GM19455 (cell line): ENCODE measurements around the gene RAD23B.
A peak's percentile ranks its signal among the peaks of the same experiment; 100 is the strongest.
"Not testable (repeated sequence)": the region's sequence is repeated elsewhere in the genome, so short reads cannot be mapped to it uniquely, and the experiment has no call there.

Experiments
- ATAC-seq: cut with Tn5 transposase; IDR thresholded peaks from one replicate; pipeline ENCODE4 v1.9.1; 2021; ENCODE audit not compliant: unreplicated experiment

Gene RAD23B

DNA sequence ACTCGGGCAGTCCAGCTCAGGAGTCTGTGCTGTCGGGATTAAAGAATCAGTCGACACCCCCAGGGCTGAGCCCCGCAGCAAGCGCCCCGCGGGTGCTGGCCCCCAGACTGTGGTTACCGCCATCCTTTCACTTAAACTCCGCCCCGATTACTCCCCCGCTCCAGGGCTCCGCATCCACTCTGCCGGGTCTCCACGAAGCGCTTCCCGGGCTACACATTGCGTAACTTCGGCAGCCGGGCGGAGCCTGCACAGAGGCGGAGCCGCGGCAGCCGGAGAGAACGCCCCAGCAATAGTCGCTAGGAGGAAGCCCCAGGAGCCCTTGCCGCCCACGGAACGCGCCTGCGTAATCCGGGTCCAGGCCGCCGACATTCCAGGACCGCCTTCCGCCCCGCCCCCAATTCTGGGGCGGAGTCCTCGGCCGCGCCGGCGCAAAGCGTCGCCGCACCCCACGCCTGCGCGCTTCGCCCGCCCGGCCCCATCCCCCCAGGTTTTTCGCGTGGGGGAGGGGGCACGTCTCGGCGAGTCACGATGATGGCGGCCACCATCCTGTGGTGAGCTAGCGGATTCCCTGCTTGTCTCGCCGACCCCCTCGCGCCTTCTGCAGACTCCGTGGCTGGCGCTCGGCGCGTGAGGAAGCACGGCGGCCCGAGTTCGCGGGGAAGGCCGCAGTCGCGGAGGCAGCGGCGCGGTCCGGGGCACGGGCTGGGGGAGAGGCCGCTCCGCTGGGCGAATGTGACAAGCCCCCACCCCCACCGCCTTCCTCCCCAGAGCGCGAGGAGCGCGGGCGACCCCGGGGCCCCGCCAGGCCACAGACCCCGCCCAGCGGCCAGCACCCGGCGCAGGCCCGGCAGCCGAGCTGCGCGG, at the start of gene RAD23B:
TSS of gene RAD23B (plus strand) at position 521 of the 864 bp plus-strand sequence. CDS start 351 bp downstream, outside the sequence.
- ATAC-seq = peak; percentile 87

DNA sequence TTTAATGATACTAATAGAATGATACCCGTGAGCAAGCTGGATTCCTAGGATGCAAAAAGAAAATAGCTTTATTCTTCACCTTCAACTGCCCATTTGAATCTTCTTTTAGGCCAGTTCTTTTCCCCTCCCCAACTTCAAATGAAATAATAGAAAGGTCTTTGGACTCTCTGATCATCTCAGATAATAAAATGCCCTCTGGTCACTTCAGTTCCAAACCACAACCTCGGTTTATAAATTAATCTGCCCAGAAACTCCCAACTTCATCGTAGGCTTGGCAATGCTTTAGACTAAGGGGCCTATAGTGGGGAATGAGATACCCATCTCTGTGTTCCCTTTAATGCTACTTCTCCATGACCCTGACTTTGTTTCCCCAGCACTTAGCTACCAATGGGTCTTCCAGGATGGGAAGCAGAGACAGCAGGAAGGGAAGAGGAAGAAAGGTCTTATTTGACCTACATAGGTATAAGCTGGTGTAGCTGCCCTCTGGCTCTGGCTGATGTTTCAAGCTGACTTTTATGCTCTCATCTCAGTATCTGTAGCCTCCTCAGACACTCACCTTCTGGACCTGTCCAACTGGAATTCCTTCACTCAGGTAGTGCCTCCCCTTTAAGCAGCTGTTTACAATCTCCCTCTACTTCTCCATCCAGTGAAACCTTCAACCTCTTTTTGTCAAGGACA, 47.2 kb upstream of the RAD23B start:
- no peak for ATAC-seq

DNA sequence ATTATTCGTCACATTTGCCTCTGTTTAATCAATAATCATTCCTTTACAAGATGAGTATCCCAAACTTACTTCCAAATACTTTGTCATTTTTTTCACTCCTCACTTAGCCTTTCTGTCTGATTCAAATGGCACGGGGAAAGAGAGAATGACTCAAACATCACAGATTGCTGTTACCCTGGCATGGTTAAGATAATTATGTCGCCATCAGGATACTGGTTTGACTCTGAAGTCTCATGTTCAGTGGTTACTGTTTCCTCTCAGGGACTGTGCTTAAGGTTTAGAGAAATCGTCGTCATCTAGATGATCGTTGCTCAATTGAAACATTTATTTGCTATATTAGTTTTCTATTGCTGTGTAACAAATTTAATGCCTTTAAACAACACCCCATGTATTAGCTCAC, 45.2 kb upstream of the RAD23B start:
- no peak for ATAC-seq

DNA sequence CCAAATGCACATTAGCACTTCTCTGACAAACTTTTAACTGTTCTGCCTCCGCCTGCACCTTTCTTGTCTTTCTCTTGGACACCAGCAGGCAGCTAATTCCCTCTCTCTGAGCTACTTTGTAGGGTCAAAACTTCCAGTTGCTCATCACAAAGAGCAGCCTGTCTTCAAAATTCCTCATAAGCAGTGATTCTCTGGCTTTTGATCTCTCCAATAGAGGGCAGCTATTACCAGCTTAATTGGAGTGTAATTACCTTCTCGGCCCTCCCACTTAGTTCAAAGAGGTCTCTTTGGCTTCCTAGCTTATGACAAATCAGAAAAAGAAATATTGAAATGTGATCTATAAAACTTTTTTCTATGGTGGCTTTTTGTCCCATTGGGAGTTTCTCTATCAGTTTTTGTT, 43.6 kb upstream of the RAD23B start:
- ATAC-seq = no peak

DNA sequence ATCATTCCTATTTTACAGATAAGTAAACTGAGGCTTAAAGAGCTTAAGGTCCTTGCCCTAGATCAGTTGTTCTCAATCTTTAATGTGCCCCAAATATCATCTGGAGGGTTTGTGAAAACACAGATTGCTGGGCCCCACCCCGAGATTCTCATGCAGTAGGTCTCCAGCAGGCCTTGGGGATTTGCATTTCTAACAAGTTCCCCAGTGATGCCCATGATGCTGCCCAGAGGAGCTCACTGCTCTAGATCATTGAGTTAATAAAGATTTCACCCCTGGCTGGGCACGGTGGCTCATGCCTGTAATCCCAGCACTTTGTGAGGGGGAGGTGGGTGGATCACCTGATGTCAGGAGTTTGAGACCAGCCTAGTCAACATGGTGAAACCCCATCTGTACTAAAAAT, 42.8 kb upstream of the RAD23B start:
- ATAC-seq = no peak

DNA sequence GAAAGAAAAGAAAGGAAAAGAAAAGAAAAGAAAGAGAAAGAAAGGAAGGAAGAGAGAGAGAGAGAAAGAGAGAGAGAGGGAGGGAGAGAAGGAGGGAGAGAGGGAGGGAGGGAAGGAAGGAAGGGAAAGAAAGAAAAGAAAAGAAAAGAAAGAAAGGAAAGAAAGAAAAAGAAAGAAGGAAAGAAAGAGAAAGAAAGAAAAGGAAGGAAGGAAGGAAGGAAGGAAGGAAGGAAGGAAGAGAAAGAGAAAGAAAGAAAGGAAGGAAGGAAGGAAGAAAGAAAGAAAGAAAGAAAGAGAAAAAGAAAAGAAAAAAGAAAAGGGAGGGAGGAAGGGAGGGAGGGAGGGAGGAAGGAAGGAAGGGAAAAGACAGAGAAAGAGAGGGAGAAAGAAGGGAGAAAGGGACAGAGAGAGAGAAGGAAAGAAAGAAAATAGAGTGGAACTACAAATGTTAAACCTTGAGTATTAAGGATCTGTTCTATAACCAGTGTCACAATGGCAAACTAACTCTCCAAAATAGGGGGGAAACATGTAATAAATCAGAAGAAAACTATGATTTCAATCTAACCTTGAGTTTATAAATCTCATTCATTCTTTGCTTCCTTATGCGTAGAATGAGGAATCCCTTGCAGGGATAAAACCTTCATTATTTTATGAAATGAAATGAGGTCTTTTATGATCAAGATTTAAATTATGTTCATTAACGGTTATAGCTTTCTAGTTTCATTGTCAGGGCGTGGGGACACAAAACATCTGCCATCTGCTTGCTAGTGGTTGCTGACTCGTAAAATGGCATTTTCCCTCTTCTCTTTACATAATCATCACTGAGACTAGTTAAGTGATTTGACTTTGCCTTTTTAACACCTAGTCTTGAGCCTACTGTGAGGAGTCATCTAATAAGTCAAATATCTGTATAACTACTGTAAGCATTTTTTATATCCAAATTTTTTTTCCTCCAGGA, 40.7 kb upstream of the RAD23B start:
- no peak for ATAC-seq

DNA sequence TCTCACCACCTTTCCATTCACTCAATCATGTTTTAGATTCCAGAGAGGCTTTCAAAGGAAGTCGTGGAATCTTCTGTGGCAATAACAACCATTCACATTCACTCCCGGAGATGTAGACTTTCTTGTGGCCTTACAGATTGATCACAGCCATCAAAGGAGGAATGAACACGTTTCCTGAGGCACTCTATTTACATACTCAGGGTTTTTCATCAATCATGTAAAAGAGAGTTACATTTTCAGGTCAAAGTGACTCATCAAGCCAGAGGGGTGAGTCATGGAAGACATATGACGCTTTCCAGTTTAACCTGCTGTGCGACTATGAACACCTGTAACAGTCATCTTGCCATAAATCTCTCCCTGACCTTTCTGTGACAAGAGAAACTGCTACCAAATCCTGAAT, 39.3 kb upstream of the RAD23B start:
- ATAC-seq = no peak

DNA sequence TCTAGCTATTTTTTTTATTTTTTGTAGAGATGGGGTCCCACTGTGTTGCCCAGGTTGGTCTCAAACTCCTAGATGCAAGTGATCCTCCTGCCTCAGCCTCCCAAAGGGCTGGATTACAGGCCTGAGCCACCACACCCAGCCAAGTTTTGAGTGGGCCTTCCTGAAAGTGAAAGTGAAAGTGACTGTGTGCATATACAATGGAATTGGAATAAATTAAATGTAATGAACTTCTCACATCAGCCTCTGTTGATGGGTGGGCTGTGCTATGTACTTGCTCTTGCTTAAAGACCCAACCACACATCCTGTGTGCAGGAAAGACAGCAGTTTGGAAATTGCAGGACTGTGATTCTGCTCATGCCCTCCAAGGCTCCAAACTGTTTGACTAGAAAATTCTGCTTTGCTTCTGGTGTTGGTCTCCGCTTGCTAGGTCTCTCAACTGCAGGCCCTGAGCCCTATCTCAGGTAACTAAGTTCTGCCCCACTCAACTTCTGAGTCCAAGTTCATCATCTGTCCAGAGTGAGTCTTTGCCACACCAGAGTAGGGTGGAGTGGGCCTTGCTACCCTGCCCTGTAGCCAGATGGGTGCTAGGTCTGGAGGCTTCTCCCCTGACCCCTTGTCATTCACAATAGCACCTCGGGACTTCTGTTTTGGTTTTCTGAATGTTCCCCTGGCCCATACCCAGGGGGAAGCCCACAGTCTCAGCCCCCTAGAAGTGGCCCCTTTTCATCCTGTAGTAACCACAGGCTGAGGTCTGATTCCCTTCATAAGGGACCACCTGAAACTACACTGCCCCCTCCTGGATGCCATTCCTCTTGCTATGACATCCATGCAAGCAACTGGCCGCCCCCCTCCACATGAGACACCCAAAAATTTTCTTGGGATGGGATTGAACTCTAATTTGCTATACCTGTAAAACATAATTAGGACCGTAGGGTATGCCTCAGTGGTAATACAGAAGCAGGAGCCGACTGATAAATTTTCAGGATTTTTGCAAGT, 36.5 kb upstream of the RAD23B start:
- ATAC-seq = no peak

DNA sequence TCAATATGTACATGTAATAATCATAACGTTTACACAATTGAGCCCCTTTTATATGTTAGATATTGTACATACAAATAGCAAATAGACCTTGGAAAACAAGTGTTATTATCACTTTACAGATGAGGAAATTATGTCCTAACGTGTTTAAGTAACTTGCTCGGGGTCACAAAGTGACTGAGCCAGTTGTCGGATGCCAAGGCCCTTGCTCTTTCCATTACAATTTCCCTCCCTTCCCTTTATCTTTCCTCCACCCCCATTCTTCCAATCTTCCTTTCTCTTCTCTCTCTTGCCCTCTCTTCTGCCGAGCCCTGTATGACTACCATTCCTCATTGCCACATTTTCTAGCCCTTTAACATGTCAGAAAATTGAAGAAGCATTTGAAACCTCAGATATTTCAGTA, 34.4 kb upstream of the RAD23B start:
- ATAC-seq = no peak

DNA sequence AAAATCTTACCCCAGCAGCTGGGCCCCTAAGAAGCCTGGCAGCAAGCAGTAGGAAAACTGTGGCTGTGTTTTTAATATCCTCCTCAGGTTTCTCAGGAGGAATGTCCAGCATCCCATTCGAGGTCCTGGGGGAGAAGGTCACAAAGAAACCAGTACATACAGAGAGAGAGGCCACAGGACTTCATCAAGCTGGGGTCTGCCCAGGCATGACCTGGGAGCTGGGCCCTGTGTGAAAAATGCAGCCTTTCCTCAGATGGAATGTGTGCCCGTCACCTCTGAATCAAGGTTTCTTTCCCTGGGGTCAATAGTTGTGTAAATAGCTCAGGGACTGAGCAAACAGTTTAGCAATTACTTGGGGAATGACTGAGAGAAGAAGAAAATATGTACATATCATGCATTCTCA, 33.9 kb upstream of the RAD23B start:
- ATAC-seq = no peak

DNA sequence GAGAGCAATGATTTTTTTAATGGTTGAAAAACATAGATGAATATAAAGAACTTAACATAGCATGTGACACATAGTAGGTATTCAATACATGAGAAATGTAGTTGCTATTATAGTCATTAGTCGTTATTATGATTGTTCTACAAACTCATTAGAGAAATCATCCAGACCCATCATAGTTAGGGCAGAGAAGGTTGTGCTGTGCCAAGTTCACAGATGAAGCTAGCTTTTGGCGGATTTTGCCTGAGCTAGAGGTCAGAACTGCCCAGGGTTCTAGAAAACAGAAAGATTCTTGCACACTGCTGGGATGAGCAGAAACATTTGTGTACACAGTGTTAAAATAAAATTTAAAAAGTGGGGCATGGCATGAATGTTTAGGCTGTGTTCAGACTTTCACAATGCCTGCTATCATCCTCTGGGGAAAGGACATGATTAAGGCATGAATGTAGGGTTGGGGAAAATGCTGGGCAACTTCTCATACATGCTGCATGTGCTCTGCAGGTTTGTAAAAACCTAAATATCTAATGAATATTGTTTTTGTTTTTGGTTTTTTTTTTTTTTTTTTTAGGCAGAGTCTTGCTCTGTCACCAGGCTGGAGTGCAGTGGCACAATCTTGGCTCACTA, 33.3 kb upstream of the RAD23B start:
- ATAC-seq = no peak

DNA sequence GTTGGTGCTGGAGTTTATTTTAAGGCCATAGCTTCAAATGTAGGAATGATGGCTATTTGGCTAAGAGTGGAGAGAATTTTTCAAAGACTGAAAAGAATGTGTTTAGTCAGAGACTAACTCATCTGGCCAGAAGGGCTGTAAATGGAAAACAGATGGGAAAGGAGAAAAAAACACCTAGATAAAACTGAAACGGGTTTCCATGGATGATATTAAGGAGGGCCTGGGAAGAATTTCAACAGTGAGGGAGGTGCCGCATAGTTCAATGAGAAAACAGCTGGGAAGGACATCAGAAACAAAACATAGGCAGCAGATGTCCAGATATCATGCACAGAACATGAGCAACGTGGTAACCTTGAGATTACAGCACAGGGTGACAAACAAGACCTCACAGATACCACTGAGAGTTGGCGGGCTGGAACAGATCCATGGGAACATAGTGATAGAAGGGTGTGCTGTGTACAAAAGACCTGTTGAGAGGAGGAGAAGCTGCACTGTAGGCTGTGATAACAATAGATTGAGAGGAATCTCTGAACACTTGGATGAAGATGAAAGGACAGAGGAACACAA, 31.2 kb upstream of the RAD23B start:
- no peak for ATAC-seq

DNA sequence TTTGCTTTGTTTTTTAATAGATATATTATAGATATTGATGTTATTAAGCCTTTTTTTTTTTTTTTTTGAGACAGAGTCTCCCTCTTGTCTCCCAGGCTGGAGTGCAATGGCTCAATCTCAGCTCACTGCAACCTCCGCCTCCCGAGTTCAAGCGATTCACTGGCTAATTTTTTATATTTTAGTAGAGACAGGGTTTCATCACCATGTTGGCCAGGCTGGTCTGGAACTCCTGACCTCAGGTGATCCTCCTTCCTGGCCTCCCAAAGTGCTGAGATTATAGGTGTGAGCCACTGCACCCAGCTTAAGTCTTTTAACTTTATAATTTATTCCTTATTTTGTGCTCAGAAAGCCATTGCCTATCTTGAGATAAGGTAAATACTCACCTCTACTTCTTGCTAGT, 24.2 kb upstream of the RAD23B start:
- ATAC-seq = no peak

DNA sequence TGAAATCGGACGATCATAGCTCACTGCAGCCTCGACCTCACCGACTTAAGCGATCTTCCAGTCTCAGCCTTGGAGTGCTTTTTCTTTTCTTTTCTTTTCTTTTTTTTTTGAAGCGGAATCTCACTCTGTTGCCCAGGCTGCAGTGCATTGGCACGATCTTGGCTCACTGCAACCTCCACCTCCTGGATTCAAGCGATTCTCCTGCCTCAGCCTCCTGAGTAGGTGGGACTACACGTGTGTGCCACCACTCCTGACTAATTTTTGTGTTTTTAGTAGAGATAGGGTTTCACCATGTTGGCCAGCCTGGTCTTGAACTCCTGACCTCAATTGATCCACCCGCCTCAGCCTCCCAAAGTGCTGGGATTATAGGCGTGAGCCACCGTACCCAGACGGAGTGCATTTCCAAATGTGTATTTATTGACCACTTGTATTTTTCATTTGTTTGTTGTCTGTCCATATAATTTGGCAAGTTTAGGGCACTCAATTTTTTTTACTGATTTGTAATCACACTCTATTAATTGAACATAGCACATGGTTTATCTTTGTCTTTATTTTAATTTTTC, 23.2 kb upstream of the RAD23B start:
- not testable (repeated sequence) for ATAC-seq

DNA sequence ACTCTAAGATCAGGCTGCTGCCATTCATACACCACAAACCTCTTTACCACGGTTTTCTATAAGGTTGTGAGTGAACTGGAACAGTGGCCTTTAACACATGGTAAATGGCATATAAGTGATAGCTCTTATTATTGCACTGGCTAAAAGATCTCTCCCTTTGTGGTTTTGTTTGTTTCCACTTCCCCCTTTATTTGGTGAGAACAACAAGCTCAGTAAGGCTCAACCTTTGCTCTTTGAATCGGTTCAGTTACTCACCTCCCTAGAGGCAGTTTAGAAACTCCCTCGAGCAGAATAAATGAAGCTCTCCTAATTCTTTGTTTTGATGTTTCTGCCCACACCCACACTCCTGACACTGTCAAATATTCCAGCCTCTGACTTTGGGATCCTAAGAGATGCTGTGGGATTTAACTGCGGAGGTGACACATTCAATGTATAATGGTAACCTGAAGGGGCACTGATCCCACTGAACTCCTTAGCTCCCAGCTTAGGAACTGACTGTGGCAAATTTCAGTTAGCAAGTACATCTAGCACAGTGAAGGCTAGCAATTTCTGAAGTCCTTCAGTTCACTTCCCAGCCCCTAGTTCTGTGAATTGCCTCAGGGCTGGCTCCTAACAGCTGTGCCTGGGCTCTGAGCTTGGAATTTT, 22.5 kb upstream of the RAD23B start:
- peak; percentile 99 for ATAC-seq

DNA sequence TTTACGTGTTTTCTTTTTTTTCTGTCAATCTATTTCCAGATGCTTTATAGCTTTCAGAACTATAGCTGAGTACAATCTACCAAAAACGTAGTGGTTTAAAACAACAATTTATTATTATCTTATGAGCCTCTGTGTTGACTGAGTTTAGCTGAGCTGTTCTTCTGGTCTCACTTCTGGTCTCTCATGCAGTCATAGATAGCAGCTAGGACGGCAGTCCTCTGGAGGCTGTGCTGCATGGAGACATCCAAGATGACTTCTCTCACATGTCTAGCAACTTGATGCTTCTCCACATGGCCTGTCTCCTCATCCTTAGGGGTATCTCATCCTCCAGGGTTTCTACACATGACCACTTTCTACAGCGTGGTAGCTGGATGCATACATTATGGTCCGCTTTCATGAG, 22.0 kb upstream of the RAD23B start:
- ATAC-seq = no peak

DNA sequence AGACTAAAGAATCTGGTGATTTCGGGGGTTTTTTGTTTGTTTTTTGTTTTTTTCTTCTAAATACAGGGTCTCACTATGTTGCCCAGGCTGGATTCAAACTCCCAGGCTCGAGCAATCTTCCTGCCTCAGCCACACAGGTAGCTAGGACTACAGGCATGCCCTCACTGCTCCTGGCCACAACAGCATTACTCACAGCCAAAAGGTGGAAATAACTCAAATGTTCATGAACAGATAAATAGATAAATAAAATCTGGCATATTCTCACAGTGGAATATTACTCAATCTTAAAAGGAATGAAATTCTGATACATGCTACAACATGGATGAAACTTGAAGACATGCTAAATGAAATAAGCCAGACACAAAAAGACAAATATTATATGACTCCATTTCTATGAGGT, 19.8 kb upstream of the RAD23B start:
- no peak for ATAC-seq

DNA sequence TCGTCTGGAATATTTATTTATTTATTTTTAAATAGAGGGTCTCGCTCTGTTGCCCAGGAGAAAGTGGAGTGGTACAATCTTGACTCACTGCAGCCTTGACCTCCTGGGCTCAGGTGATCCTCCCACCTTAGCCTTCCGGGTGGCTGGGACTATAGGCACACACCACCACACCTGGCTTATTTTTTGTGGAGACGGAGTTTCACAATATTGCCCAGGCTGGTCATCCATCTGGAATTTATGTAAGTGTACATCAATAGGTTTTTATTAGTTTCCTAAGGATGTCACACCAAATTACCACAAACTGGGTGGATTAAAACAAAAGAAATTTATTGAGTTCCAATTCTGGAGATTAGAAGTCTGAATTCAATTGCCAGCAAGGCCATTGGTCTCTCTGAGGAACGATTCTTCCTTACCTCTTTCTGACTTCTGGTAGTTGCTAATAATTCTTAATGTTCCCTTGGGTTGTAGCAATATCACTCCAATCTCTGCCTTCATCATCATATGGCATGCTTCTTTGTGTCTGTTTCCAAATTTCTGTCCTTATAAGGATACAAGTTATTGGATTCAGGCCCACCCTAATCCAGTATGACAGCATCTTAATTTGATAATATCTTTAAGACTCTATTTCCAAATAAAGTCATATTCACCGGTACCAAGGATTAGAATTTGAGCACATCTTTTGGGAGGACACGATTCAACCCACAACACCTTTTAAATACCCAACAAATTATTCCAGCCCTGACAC, 16.3 kb upstream of the RAD23B start:
- no peak for ATAC-seq
